H1 (cell line): Measurements from ENCODE around the gene C19orf47. TPM values are rescaled to one million over a fixed set of nuclear protein-coding genes. Genes with fewer than 3 reads are reported as not detected.
A peak's percentile ranks its signal among the peaks of the same experiment; 100 is the strongest.

Experiments
- CTCF ChIA-PET: fragments of 300-600 bp; sonication (Branson Sonifier 250); formaldehyde crosslinking; loops from one replicate; lab custom pipeline; 2021; ENCODE audit not compliant: partially characterized antibody; lab: Charles Lee
- POLR2A ChIA-PET: fragments of 300-600 bp; sonication (Branson Sonifier 250); formaldehyde crosslinking; loops from one replicate; lab custom pipeline; 2021; ENCODE audit warnings: inconsistent platforms; ENCODE audit not compliant: partially characterized antibody; lab: Charles Lee
- DNase-seq, 2 experiments: peaks; one replicate each; pipeline versions ENCODE4 v3.0.0 to v3.0.0-alpha.2; 2010 to 2022; ENCODE audit warnings: low spot score in 2 of 2, low read depth in 1 of 2, mixed read lengths in 1 of 2
- FAIRE-seq: peaks from 2 replicates; lab custom pipeline; 2011; peaks lifted over from hg19 to GRCh38; lab: Jason Lieb, UNC
- H2AFZ ChIP-seq: 2 replicates; pipeline ENCODE4 v1.8.1; 2012; ENCODE audit warnings: low read length, inconsistent platforms
- H2AK5ac ChIP-seq: 2 replicates; pipeline ENCODE4 v1.6.1; 2013; ENCODE audit warnings: low read depth, low read length
- H2BK120ac ChIP-seq: replicated peaks from 2 replicates; pipeline ENCODE3; 2013; ENCODE audit warnings: low read depth, low read length, inconsistent platforms
- H2BK12ac ChIP-seq: 2 replicates; pipeline ENCODE4 v1.6.1; 2013; ENCODE audit warnings: low read depth, low read length
- H2BK15ac ChIP-seq: 2 replicates; pipeline ENCODE4 v1.6.1; 2013; ENCODE audit warnings: low read length
- H2BK20ac ChIP-seq: 2 replicates; pipeline ENCODE4 v1.6.1; 2013; ENCODE audit warnings: low read length
- H2BK5ac ChIP-seq: 2 replicates; pipeline ENCODE4 v1.6.1; 2013; ENCODE audit warnings: low read depth, low read length
- H3K14ac ChIP-seq: 2 replicates; pipeline ENCODE4 v1.6.1; 2013; ENCODE audit warnings: inconsistent platforms; ENCODE audit not compliant: insufficient read length
- H3K18ac ChIP-seq: 2 replicates; pipeline ENCODE4 v1.6.1; 2013; ENCODE audit warnings: low read length; ENCODE audit errors: extremely low read depth
- H3K23ac ChIP-seq: 2 replicates; pipeline ENCODE4 v1.6.1; 2013; ENCODE audit warnings: inconsistent platforms; ENCODE audit not compliant: insufficient read length
- H3K23me2 ChIP-seq: 2 replicates; pipeline ENCODE4 v1.6.1; 2013; ENCODE audit warnings: low read depth, low read length
- H3K27ac ChIP-seq: 2 replicates; pipeline ENCODE4 v1.6.1; 2011; ENCODE audit warnings: low read depth, low read length, inconsistent platforms
- H3K27me3 ChIP-seq, 4 experiments: replicated peaks in 1 of 4; 1 replicate in 1 of 4; 2 replicates in 3 of 4; pipeline versions ENCODE4 v1.6.1 to v1.8.1; 2011 to 2013; ENCODE audit warnings: low read length in 3 of 4, mild to moderate bottlenecking in 3 of 4, inconsistent platforms in 2 of 4, mixed read lengths in 2 of 4, moderate library complexity in 1 of 4; ENCODE audit not compliant: control insufficient read depth in 3 of 4, insufficient read depth in 3 of 4; ENCODE audit errors: extremely low read depth in 1 of 4
- H3K36me3 ChIP-seq, 4 experiments: 2 replicates each; pipeline versions ENCODE4 v1.6.1 to v1.8.1; 2011 to 2013; ENCODE audit warnings: mild to moderate bottlenecking in 4 of 4, low read length in 3 of 4, moderate library complexity in 2 of 4, control low read depth in 1 of 4, inconsistent platforms in 1 of 4; ENCODE audit not compliant: insufficient read depth in 4 of 4, control insufficient read depth in 2 of 4
- H3K4ac ChIP-seq: replicated peaks from 2 replicates; pipeline ENCODE3; 2013; ENCODE audit warnings: low read length, low read depth, mixed read lengths, inconsistent platforms; ENCODE audit not compliant: insufficient read length
- H3K4me1 ChIP-seq, 4 experiments: replicated peaks in 1 of 4; 1 replicate in 1 of 4; 2 replicates in 3 of 4; pipeline versions ENCODE4 v1.6.1 to v1.8.1; 2011 to 2013; ENCODE audit warnings: low read length in 3 of 4, inconsistent platforms in 2 of 4, mixed read lengths in 1 of 4; ENCODE audit not compliant: insufficient read depth in 4 of 4, control insufficient read depth in 3 of 4
- H3K4me2 ChIP-seq, 2 experiments: 2 replicates each; pipeline versions ENCODE4 v1.6.1 to v1.8.1; 2011 to 2013; ENCODE audit warnings: low read depth in 2 of 2, low read length in 2 of 2, control low read depth in 1 of 2, inconsistent platforms in 1 of 2, mild to moderate bottlenecking in 1 of 2; ENCODE audit not compliant: insufficient read depth in 1 of 2
- H3K4me3 ChIP-seq, 4 experiments: fragments of 200-600, 300-600 bp in 1 of 4; sonication (generic), shearing (Covaris generic), sonication (Bioruptor Twin) in 1 of 4; 2 replicates each; pipeline versions ENCODE4 v1.5.1 to v1.8.1; 2011 to 2016; ENCODE audit warnings: low read length in 4 of 4, low read depth in 3 of 4, control low read depth in 2 of 4, inconsistent platforms in 2 of 4, mild to moderate bottlenecking in 2 of 4, mixed read lengths in 1 of 4, moderate library complexity in 1 of 4; ENCODE audit not compliant: insufficient read depth in 2 of 4; ENCODE audit errors: extremely low read depth in 1 of 4
- H3K56ac ChIP-seq: replicated peaks from 2 replicates; pipeline ENCODE3; 2013; ENCODE audit warnings: low read depth, mild to moderate bottlenecking, mixed read lengths, low read length, inconsistent platforms; ENCODE audit not compliant: insufficient read length
- H3K79me1 ChIP-seq: 2 replicates; pipeline ENCODE4 v1.6.1; 2013; ENCODE audit warnings: low read depth, low read length, control low read depth
- H3K79me2 ChIP-seq, 2 experiments: 2 replicates each; pipeline versions ENCODE4 v1.6.1 to v1.8.1; 2012 to 2013; ENCODE audit warnings: low read length in 2 of 2, mild to moderate bottlenecking in 2 of 2, inconsistent platforms in 1 of 2; ENCODE audit not compliant: insufficient read depth in 2 of 2, control insufficient read depth in 1 of 2
- H3K9ac ChIP-seq, 4 experiments: replicated peaks in 1 of 4; 1 replicate in 1 of 4; 2 replicates in 3 of 4; pipeline versions ENCODE4 v1.6.1 to v1.8.1; 2011 to 2013; ENCODE audit warnings: low read depth in 3 of 4, low read length in 3 of 4, control low read depth in 2 of 4, mild to moderate bottlenecking in 2 of 4, moderate library complexity in 2 of 4, inconsistent platforms in 1 of 4; ENCODE audit errors: extremely low read depth in 1 of 4
- H3K9me3 ChIP-seq, 2 experiments: 2 replicates each; pipeline versions ENCODE4 v1.6.1 to v1.8.1; 2012 to 2013; ENCODE audit warnings: mild to moderate bottlenecking in 2 of 2, moderate library complexity in 2 of 2, control low read depth in 1 of 2, inconsistent platforms in 1 of 2, low read depth in 1 of 2, low read length in 1 of 2, mixed read lengths in 1 of 2; ENCODE audit not compliant: insufficient read depth in 2 of 2
- H4K20me1 ChIP-seq, 2 experiments: replicated peaks in 1 of 2; 2 replicates each; pipeline versions ENCODE3 to v1.8.1; 2011 to 2013; ENCODE audit warnings: inconsistent platforms in 2 of 2, low read length in 2 of 2, mild to moderate bottlenecking in 1 of 2; ENCODE audit not compliant: insufficient read depth in 2 of 2, control insufficient read depth in 1 of 2
- H4K5ac ChIP-seq: 2 replicates; pipeline ENCODE4 v1.6.1; 2013; ENCODE audit warnings: low read length, low read depth, mixed read lengths, inconsistent platforms; ENCODE audit not compliant: insufficient read length
- H4K8ac ChIP-seq: 2 replicates; pipeline ENCODE4 v1.8.0; 2013; ENCODE audit warnings: mild to moderate bottlenecking, moderate library complexity, low read length, inconsistent platforms; ENCODE audit not compliant: insufficient read depth; ENCODE audit errors: extremely low read depth
- H4K91ac ChIP-seq: replicated peaks from 2 replicates; pipeline ENCODE3; 2013; ENCODE audit warnings: low read length, mixed read lengths, inconsistent platforms; ENCODE audit not compliant: insufficient read length
- CBX8 ChIP-seq: fragments of 300-800, 300-1000 bp; sonication (generic); IDR thresholded peaks from 2 replicates; pipeline ENCODE4 v1.7.1; 2016; ENCODE audit warnings: low read depth, low read length, borderline replicate concordance
- CHD1 ChIP-seq: IDR thresholded peaks from 2 replicates; pipeline ENCODE4 v1.6.1; 2012; ENCODE audit warnings: low read depth, low read length, improper control_type of control experiment
- CREB1 ChIP-seq: IDR thresholded peaks from 2 replicates; pipeline ENCODE4 v1.6.1; 2012; ENCODE audit warnings: inconsistent platforms
- HDAC2 ChIP-seq, 2 experiments: fragments of 300-600 bp in 1 of 2; sonication (generic) in 1 of 2; IDR thresholded peaks; 2 replicates each; pipeline ENCODE4 v1.6.1; 2011 to 2012; ENCODE audit warnings: low read depth in 2 of 2, low read length in 2 of 2, mild to moderate bottlenecking in 2 of 2, moderate library complexity in 2 of 2, borderline replicate concordance in 1 of 2, inconsistent platforms in 1 of 2
- HDAC6 ChIP-seq: IDR thresholded peaks from one replicate; pipeline ENCODE4 v1.7.1; 2012; ENCODE audit warnings: low read depth, mild to moderate bottlenecking, inconsistent platforms, low read length, moderate library complexity
- NANOG ChIP-seq: IDR thresholded peaks from 2 replicates; pipeline ENCODE4 v1.6.1; 2011; ENCODE audit warnings: low read length, low read depth, mild to moderate bottlenecking, inconsistent platforms; ENCODE audit not compliant: insufficient read depth, poor library complexity, severe bottlenecking
- RXRA ChIP-seq: IDR thresholded peaks from 2 replicates; pipeline ENCODE4 v1.6.1; 2011; ENCODE audit warnings: low read depth, mild to moderate bottlenecking, low read length, moderate library complexity; ENCODE audit not compliant: insufficient read depth
- SIRT6 ChIP-seq: IDR thresholded peaks from one replicate; pipeline ENCODE4 v1.7.1; 2012; ENCODE audit warnings: low read length, inconsistent platforms
- SUZ12 ChIP-seq: fragments of 200-600 bp; sonication (generic); IDR thresholded peaks from 2 replicates; pipeline ENCODE4 v1.6.1; 2012; ENCODE audit warnings: mild to moderate bottlenecking, inconsistent platforms, low read length, moderate library complexity, mixed read lengths
- WGBS, 2 experiments: shearing (Covaris generic) in 1 of 2; methylation state at CpG; one replicate each; pipeline versions ENCODE4 v1.1.6 to v1.1.7; 2013 to 2015; ENCODE audit warnings: low lambda C conversion rate in 2 of 2, mixed read lengths in 2 of 2, inconsistent platforms in 1 of 2, low coverage in 1 of 2, missing lambda C conversion rate in 1 of 2; ENCODE audit not compliant: insufficient replicate concordance in 2 of 2, insufficient coverage in 1 of 2, insufficient read length in 1 of 2; ENCODE audit errors: extremely low coverage in 1 of 2, missing lambda C conversion rate in 1 of 2; 5-methylcytosine and 5-hydroxymethylcytosine counted together
- polyA plus RNA-seq, 7 experiments: library from polyadenylated mRNA; depleted of rRNA in 3 of 7; stranded (reverse) in 5 of 7; unstranded in 2 of 7; fragments of >200 nt in 5 of 7; fragments of 200-250 nt in 2 of 7; gene quantifications; 1 replicate in 5 of 7; 2 replicates in 1 of 7; 4 replicates in 1 of 7; pipeline versions ENCODE4 v1.2.1 to v1.2.3, GENCODE V29; 2011 to 2013; ENCODE audit warnings: missing spikeins in 2 of 7, mixed read lengths in 2 of 7
- total RNA-seq: library from RNA; stranded (reverse); fragmentation: NEBNext Ultra II Directional; extraction: Animal tissue kit (Norgen Biotek cat#: 25700); gene quantifications from 2 replicates; pipeline ENCODE4 v1.2.1, GENCODE V29; 2021

The C19orf47 gene
- total and polyA plus RNA-seq, 2 of the 8 experiments (the other 6 are each of a cell fraction or from before 2014, with no cell fraction given), result 17.8 to 27.3 TPM

DNA sequence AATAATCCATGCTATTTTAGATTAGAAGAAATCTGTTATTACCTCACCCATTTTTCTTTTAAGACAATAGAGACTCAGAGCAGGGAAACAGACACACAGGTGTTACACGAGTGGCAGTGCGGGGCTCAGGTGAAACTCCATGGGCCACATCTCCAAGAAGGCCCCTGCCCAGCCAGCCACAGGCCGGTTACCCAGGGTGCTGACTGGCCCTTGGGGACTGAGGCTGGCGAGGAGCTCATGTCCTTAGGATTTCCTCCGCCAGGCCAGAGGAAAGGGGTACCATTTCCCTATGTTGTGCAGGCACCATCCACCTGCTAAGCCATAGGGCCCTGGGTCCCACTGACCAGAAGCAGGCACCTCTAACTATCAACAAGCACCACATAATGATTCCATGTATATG lies 10.6 kb downstream of the C19orf47 start:
- Histone ChIP-seq H4K5ac (no peak overlapping the region), H3K4ac (no peak overlapping the region), H2BK15ac (no peak overlapping the region), H2BK20ac (no peak overlapping the region), H3K14ac (no peak overlapping the region), H3K27ac (no peak overlapping the region), H2AK5ac (no peak overlapping the region), H4K20me1 (peaks cover 0 to 3% of the 10 kb centered on the region in 2 experiments), H3K23ac (no peak overlapping the region), H2AFZ (no peak overlapping the region), H3K18ac (no peak overlapping the region), H3K56ac (no peak overlapping the region), H3K27me3 (no peaks in the 10 kb centered on the region), H4K8ac (peak overlapping the region; percentile 35; the same call in 1 of the 2 replicates), H2BK120ac (no peak overlapping the region), H3K36me3 (peaks cover 0 to 5% (median 1%) of the 10 kb centered on the region in 4 experiments; a peak in 6 of 8 replicates), H3K4me1 (no peaks in the 10 kb centered on the region), H2BK5ac (no peak overlapping the region), H3K79me2 (no peaks in the 10 kb centered on the region; a peak in 1 of 4 replicates), H3K79me1 (0 out of 2 replicates have a peak, but pooled peaks cover under 1% of the 10 kb centered on the region), H3K9ac (no peak overlapping the region), H3K9me3 (no peaks in the 10 kb centered on the region), H3K4me2 (no peak overlapping the region), H4K91ac (no peak overlapping the region), H2BK12ac (no peak overlapping the region), H3K4me3 (no peak overlapping the region), H3K23me2 (no peaks in the 10 kb centered on the region)
- 91% methylated on average over 5 of the region's 5 CpGs; no CpG with 5 or more reads in 1 of the 2 experiments for WGBS, 2 experiments
- ChIA-PET CTCF (interaction anchor here (1.1 kb wide), 2 partner anchors 85 to 177 kb away, joined by 3 read pairs; no protein-coding TSS in a partner anchor), POLR2A (interaction anchor here (0.6 kb wide), 1 partner anchor 96 kb away, joined by 3 read pairs; no protein-coding TSS in a partner anchor)
- DNase-seq (no peak), FAIRE-seq (no peak)
- no peak for TF ChIP-seq RXRA
- no peak for TF ChIP-seq SIRT6
- TF ChIP-seq CHD1, result no peak
- TF ChIP-seq CREB1, result no peak
- TF ChIP-seq HDAC2 (IDR thresholded peaks at IDR 0.05; ENCODE audit: borderline replicate concordance in 1 of 2, low read depth in 2 of 2, low read length in 2 of 2), result no peak
- TF ChIP-seq SUZ12, result no peak
- no peak for TF ChIP-seq NANOG
- TF ChIP-seq CBX8, result no peak
- TF ChIP-seq HDAC6, result no peak
